Psoas muscle (tissue), 8 donors: ENCODE results near the gene CISD3. TPM values are rescaled to one million over a fixed set of nuclear protein-coding genes. Genes with fewer than 3 reads are reported as not detected.

Experiments used
- ATAC-seq, 4 donors: fragments of 200-7000 bp; cut with Tn5 transposase; one replicate each; pipeline ENCODE4 v1.9.1; 2020; ENCODE audit warnings: moderate library complexity in 3 of 4, mild to moderate bottlenecking in 2 of 4
- DNase-seq, 2 donors: peaks; one replicate each; pipeline ENCODE4 v3.0.0-alpha.2; 2020
- H3K27ac ChIP-seq: fragments of 200-600 bp; one replicate; pipeline ENCODE4 v1.8.0; 2022
- H3K27me3 ChIP-seq, 3 donors: fragments of 200-600 bp in 1 of 3; one replicate each; pipeline versions ENCODE4 v1.6.1 to v1.8.0; 2013 to 2022; ENCODE audit warnings: low read length in 2 of 3, mild to moderate bottlenecking in 2 of 3, moderate library complexity in 1 of 3; ENCODE audit not compliant: insufficient read depth in 3 of 3
- H3K36me3 ChIP-seq, 2 donors: fragments of 200-600 bp in 1 of 2; one replicate each; pipeline versions ENCODE4 v1.6.1 to v1.8.0; 2013 to 2022; ENCODE audit warnings: low read depth in 1 of 2, mild to moderate bottlenecking in 1 of 2, moderate library complexity in 1 of 2; ENCODE audit not compliant: insufficient read depth in 1 of 2
- H3K4me1 ChIP-seq: fragments of 200-600 bp; one replicate; pipeline ENCODE4 v1.8.0; 2022
- H3K4me3 ChIP-seq: fragments of 200-600 bp; one replicate; pipeline ENCODE4 v1.8.0; 2022; ENCODE audit warnings: mild to moderate bottlenecking
- H3K9me3 ChIP-seq: fragments of 200-600 bp; one replicate; pipeline ENCODE4 v1.8.0; 2022
- WGBS, 3 donors: extraction: QIAGEN DNeasy Blood & Tissue Kit; methylation state at CpG; one replicate each; pipeline versions ENCODE4 v1.1.6 to v1.1.7; 2013; 5-methylcytosine and 5-hydroxymethylcytosine counted together
- intact Hi-C, 2 donors: fragments of 100-400 bp; cut with DNase I; formaldehyde crosslinking; loops; one replicate each; pipeline versions ENCODE4 v1.11.0 to v1.14.2; 2022
- polyA plus RNA-seq, 3 donors: library from polyadenylated mRNA; stranded (reverse); fragments of 200-250 nt; gene quantifications; one replicate each; pipeline ENCODE4 v1.2.3, GENCODE V29; 2013
- total RNA-seq, 4 donors: library from RNA; stranded (reverse); fragmentation: NEBNext Ultra II Directional in 2 of 4; extraction: Animal tissue kit (Norgen Biotek cat#: 25700) in 2 of 4; gene quantifications; one replicate each; pipeline versions ENCODE4 v1.2.1 to v1.2.4, GENCODE V29; 2021 to 2023
- TF ChIP-seq, protein P1 (sequence below): fragments of 200-600 bp; IDR thresholded peaks from one replicate; pipeline ENCODE4 v1.8.0; 2022; ENCODE audit warnings: antibody characterized with exemption
- donor health status: healthy with polysubstance abuse.
- donor health status: DM: no; HTN: no; CAD: no; lungs with moderate emphysema.
- donor health status: Bipolar disorder and iron deficiency.
- donor health status: healthy.
- donor health status: DM: yes; HTN: yes; CAD: no.
- donor health status: DM: no; HTN: no; CAD: no.
- donor health status: DM: no; HTN: no; CAD: no.
- donor health status: DM: yes; HTN: yes; CAD: no.

The CISD3 gene
- total and polyA plus RNA-seq, 7 donors: 29.9 to 83.6 (median 41.5) TPM

DNA sequence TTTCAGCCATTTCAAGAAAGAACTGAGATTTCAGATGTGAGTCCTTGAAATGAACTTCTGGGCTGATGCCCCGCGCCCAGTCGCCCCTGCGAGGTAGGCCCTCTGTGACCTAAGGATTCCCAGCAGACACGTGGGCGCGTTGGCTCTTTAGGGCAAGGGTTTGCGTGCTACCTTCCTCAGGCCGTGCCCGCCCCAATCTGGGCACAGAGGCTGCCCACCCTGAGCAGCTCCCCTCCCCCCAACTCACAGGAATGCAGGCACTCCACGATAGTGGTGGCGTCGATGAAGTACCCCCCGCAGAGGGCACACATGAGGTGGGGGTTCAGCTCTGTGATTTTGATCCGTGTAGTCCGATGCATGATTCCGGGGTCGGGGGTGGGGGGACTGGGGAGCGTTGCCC is 9.9 kb downstream of the CISD3 start:
- no peak overlapping the region for H3K4me3 ChIP-seq
- peaks cover 0 to 11% of the 10 kb centered on the region in 2 donors for H3K36me3 ChIP-seq
- no peak for DNase-seq
- no peak overlapping the region for H3K27ac ChIP-seq
- intact Hi-C loops: no loop called here
- ATAC-seq: no peak
- peaks cover 16% of the 10 kb centered on the region for H3K4me1 ChIP-seq
- H3K27me3 ChIP-seq: peaks cover 0 to 3% (median 0%) of the 10 kb centered on the region in 3 donors
- TF ChIP-seq, protein P1, sequence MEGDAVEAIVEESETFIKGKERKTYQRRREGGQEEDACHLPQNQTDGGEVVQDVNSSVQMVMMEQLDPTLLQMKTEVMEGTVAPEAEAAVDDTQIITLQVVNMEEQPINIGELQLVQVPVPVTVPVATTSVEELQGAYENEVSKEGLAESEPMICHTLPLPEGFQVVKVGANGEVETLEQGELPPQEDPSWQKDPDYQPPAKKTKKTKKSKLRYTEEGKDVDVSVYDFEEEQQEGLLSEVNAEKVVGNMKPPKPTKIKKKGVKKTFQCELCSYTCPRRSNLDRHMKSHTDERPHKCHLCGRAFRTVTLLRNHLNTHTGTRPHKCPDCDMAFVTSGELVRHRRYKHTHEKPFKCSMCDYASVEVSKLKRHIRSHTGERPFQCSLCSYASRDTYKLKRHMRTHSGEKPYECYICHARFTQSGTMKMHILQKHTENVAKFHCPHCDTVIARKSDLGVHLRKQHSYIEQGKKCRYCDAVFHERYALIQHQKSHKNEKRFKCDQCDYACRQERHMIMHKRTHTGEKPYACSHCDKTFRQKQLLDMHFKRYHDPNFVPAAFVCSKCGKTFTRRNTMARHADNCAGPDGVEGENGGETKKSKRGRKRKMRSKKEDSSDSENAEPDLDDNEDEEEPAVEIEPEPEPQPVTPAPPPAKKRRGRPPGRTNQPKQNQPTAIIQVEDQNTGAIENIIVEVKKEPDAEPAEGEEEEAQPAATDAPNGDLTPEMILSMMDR: no peak
- no peaks in the 10 kb centered on the region for H3K9me3 ChIP-seq
- WGBS, 3 donors: 90 to 92% (median 91%) methylated on average over 19 of the region's 19 CpGs

DNA sequence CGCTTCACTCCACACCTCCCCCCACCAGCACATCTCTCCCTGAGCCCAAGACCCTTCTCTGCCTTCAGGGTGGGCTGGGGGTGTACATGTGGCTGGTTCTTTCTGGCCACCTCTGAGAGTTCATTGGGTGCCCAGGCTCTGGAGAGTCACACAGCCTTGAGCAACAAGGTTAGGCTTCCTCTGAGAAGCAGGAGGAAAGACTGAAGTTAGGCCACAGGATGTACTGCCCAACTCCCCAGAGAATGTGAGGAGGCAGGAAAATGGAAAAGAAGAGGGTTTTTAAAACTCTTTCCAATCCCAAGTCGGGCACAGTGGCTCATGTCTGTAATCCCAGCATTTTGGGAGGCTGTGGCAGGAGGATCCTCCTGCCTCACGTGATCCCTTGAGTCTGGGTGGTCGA is 10.7 kb downstream of the CISD3 start:
- TF ChIP-seq, protein P1: no peak
- H3K27me3 ChIP-seq: peaks cover 0 to 5% (median 0%) of the 10 kb centered on the region in 3 donors
- H3K4me1 ChIP-seq: peaks cover 16% of the 10 kb centered on the region
- no peaks in the 10 kb centered on the region for H3K9me3 ChIP-seq
- DNase-seq (peak in 1 of 2 donors; percentile 12), ATAC-seq (no peak)
- 63 to 71% (median 67%) methylated on average over 4 of the region's 4 CpGs for WGBS, 3 donors
- H3K4me3 ChIP-seq: no peak overlapping the region
- no peak overlapping the region for H3K27ac ChIP-seq
- intact Hi-C loops: no loop called here
- peaks cover 0 to 11% of the 10 kb centered on the region in 2 donors for H3K36me3 ChIP-seq

DNA sequence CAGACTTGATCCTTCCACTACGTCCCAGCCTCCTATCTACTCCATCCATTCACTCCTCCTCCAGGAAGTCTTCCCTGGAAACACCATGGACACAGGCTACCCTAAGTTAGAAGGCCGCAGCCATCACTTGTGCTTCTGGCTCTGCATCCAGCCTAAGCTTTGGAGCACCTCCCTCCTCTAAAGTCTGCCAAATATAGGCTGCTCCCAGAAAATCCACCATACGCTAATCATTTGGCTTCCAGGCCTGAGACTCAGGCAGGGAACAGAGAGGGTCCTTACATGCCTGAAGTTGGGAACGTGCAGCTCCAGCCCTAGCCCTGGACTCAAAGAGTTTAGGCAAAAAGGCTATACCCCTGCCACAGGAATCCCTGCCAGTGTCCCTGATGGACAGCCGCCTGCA is 11.3 kb downstream of the CISD3 start:
- Histone ChIP-seq H3K27me3 (peaks cover 0 to 9% (median 0%) of the 10 kb centered on the region in 3 donors), H3K9me3 (no peaks in the 10 kb centered on the region), H3K4me3 (no peak overlapping the region), H3K4me1 (peaks cover 16% of the 10 kb centered on the region), H3K27ac (peak overlapping the region; percentile 70), H3K36me3 (peaks cover 0 to 11% of the 10 kb centered on the region in 2 donors)
- TF ChIP-seq, protein P1: no peak
- DNase-seq: peak in 1 of 2 donors; percentile 38
- intact Hi-C loops: no loop called here
- WGBS, 3 donors: 57 to 66% (median 60%) methylated on average over 5 of the region's 5 CpGs
- no peak for ATAC-seq

DNA sequence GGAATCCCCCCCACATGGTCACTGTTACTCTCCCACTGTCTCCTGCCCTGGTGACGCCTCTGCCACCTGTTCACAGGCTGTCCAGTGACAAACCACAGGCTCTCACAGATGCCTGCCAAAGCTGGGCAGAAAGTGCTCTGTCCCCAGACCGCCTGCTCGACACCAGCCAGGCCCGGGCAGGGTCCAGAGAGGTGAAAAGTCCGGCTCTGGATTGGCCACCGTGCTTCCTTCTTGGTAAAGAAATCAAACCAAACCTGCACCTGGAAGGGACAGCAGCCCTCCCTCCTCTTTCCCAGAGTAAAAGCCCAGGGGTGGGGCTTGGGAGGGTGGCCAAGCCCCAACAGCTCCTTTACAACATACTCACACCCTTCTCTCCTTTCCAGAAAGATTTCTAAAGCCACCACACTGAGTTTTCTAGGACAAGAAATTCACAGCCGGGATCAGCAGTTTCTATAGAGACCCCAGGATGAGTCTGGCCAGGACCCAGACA is 11.8 kb downstream of the CISD3 start:
- Histone ChIP-seq H3K27me3 (peaks cover 0 to 14% (median 0%) of the 10 kb centered on the region in 3 donors), H3K4me3 (no peak overlapping the region), H3K4me1 (peaks cover 16% of the 10 kb centered on the region), H3K27ac (peak overlapping the region; percentile 70), H3K36me3 (peaks cover 0 to 11% of the 10 kb centered on the region in 2 donors), H3K9me3 (no peaks in the 10 kb centered on the region)
- peak; percentile 55 to 62 for DNase-seq
- ATAC-seq: peak; percentile 49 to 94 (median 86)
- WGBS, 3 donors: 11 to 16% (median 12%) methylated on average over 7 of the region's 7 CpGs
- TF ChIP-seq, protein P1: no peak
- intact Hi-C loops: no loop called here
